Limb (tissue), 2 donors: ENCODE results near the gene DHRS12.
A peak's percentile ranks its signal among the peaks of the same experiment; 100 is the strongest.
"Not testable (repeated sequence)": the region's sequence is repeated elsewhere in the genome, so short reads cannot be mapped to it uniquely, and the experiment has no call there.

ENCODE experiments used
- DNase-seq, 2 donors: peaks; one replicate each; pipeline ENCODE4 v3.0.0-alpha.2; 2016; ENCODE audit errors: extremely low spot score in 2 of 2

The DHRS12 gene

DNA sequence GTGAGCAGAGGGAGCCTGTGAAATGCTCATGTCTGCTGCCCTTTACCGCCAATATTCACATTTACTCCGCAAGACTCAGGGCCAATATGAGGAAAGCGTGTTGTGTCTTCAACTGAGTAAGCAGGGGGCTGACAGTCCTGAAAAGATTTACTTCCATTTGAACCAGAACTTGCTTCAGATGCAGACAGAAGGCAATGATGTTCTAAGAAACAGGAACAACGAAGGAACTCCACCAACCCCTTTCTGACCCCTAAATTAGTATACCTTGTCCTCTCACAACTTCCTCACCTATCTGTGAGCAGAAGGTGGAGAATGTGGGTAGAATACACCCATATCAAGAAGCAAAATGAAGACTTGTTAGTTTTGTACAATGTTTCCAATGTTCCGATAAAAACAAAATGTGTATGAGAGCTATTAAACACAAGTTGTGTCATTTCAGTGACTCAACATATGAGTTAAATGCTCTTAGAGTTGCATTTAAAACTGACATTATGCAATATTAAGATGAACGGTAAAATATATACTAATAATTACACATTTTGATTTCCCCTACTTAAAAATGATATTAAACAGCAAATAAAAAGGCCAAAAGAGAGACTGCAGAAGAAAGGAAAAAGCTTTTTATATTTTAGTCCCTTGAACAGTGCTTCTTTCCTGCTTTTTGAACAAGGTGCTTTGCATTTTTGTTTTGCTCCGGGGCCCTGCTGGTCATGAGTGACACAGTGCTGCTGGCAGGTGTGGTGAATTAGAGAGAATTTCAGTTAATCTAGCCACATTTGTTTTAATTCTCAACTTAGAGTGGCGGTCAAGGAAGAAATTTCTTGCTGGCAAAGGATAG lies 25.0 kb upstream of the DHRS12 start:
- DNase-seq: no peak

DNA sequence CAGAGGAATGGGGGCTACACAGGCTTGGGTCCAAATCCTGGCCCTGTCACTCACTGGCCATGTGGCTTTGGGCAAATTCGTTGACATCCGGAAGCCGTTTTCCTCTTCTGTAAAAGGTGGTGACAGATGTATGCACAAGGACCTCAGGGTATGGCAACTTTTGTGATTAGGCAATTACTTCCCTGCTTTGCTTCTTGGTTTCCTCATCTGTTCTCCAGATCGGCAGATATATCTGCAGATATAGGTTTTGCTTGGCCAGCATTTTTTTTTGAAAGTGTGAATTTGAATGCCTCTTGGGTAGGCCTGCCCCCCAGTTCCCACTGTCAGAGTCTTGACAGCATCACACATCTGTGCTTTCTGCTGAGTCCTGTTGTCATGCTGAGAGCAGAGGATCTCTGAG lies 23.3 kb upstream of the DHRS12 start:
- DNase-seq: no peak

DNA sequence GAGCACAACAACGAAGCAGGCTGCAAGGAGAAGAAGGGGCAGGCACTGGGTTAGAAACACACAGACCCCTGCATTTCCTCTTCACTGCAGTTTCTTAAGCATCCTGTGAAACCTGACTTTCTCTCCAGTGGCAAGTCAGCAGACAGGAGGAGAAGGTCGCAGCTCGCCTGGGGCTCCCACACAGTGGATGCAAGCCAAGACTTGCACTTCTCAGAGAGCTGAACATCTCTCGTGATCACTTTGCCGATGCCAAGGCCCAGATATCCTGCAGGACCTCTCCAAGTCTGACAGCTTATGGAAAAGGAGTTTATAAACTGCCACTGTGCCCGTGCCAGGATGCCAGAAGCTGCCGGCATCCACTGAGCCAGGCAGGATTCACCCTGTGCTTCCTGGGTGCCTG lies 22.6 kb upstream of the DHRS12 start:
- no peak for DNase-seq

DNA sequence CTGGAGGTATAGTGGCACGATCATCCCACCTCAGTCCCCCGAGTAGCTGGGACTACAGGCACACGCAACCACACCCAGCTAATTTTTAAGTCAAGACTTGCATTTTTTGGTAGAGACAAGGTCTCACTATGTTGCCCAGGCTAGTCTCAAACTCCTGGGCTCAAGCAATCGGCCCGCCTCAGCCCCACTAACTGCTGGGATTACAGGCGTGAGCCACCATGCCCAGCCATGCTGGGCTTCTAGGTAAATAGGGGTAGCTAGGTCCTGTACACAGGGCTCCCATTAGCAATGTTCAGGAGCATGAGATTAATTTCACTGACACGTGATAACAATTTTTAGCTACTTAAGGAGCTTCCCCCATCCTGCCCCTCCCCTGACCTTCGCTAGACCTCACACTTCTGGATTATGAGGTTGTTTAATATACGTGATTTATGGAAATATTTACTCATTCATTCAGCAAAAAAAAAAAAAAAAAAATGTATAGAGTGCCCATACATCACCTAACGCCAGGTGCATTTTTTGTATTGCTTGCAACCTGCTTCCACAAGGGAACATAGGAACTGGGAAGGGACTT lies 21.8 kb upstream of the DHRS12 start:
- DNase-seq: no peak

DNA sequence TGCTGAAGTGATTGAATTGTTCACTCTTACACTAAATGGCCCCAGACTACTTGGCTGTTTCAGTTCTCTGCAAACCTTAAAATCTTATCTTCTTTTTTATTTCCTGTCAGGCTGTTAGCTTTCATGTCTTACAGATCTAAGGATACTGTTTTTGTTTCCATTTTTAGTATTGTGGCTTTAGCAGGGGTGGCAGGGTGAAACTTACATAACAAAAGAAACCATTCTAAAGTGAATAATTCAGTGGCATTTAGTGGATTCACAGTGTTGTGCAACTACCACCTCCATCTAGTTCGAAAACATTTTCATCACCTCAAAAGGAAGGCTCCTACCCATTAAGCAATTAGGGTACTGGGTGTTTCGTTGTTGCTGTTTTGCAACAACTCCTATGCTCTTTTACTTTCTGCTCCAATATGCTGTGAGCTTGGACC lies 21.2 kb upstream of the DHRS12 start:
- DNase-seq: no peak

DNA sequence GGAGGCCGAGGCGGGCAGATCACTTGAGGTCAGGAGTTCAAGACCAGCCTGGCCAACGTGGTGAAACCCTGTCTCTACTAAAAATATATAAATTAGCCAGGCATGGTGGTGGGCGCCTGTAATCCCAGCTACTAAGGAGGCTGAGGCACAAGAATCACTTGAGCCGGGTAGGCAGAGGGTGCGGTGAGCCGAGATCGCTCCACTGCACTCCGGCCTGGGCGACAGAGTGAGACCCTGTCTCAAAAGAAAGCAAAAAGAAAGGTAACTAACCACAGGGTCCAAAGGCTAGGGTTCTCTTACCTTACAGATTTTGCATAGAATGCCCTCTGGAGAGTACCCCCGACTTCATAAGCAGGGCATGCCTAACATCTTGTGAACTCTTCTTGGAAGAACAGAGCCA lies 20.7 kb upstream of the DHRS12 start:
- not testable (repeated sequence) for DNase-seq

DNA sequence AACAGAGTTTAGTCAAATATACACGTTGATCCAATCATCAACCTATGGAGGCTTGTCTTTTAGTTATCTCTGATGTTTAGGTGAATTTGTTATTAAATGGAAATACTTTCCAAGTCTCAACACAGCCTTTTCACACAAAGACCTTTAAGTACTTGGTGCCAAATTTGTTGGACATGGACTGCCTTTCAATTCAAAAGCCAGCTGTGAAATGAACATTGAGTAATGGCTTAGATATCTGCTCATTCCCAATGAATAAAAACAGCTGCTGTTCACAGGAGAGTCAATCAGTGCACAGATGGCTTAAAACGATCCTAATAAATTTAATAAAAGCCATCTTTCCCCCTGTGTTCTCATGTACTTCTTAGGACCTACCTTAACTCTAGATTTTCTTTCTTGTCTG lies 19.9 kb upstream of the DHRS12 start:
- peak in 1 of 2 donors; percentile 62 for DNase-seq

DNA sequence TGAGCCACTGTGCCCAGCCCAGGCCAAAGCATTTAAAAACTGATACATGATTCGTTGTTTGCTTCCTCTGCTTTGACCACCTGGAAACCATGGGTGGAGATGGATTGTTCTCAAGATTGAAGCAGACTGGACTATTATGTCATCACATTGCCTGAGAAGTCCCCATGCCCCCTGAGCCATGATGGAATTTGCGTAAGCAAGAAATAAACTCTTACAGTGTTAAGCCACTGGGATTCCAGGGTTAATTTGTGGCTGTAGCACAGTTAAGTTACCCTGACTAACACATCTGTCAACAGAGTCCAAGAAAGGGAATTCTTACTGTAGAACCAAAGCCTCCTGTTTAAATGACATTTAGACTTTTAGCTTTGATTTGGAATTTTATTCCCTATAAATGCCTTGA lies 19.4 kb upstream of the DHRS12 start:
- DNase-seq: no peak

DNA sequence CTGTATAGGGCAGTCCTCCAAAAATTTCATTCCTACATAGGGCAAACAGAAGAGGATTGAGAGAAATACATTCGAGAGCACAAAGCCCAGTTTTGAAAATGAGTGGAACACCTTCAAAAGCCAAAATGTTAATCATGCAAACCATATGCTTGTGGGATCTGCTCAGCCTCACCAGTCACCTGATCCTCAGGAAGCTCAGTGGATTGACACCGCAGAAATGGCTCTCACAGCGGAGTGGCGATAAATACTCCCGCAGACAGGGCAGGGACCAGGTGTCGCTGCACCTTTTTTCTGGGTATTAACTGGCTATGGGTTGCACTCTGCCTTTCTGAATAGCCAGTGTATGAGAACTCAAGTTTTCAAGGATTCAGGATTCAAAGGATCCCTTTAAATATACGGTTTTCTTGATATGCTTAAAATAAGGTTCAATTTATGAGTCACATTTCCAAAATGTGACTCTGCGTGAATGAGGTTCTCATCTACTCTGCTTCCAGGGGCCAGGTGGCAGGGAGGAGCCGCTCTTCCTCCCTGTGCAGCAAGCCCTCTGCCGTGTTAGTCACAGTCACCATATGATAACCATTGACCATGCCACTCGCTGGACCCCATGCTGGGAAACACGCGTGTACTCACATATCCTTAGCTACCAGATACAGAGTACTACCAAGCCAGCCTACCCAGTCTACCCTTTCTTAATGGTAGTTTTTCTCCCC lies 18.3 kb upstream of the DHRS12 start:
- DNase-seq: no peak

DNA sequence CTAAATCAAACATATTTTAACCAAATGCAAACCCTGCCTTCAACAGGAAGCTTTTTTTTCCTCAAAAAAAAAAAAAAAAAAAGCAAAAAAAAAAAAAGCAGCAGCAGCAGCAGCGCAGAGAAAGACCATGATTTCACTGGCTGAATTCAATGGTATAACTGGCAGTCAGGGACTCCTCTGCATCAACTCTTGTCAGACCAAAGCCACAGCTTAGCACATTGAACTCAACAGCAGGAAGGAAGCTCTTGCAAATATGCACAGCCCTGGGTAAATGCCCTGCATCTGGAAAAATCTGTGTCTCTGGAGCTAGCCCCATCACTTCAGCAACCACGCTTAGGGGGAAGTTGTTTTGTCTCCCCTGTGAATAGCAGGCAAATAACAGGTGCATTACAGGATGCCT lies 17.6 kb upstream of the DHRS12 start:
- DNase-seq: no peak

DNA sequence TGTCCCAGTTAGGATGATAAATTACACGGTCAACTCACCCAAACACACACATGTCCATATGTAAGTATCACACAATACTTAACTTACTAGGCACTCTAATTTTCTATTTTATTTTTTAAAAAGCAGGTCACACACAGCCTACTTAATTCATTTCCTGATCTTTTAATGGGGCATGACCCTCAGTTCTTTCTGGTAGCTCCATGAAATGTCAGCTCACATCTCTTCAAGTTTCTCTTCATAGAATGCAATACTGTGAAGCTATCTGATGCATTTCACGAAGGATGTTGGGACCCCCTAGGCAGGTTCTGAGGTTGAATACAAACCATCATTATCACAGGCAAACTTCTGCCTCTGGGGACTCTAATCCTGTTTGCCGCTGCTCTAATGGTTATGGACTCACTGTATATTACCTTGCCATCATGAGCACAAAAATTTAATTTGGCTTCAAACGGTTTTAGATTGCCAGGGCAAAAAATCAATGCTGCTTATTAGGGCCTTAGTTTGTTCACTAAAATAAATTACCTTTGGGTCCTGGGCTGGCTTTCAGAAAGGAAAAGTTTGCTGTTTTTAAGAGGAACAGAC lies 16.1 kb upstream of the DHRS12 start:
- no peak for DNase-seq

DNA sequence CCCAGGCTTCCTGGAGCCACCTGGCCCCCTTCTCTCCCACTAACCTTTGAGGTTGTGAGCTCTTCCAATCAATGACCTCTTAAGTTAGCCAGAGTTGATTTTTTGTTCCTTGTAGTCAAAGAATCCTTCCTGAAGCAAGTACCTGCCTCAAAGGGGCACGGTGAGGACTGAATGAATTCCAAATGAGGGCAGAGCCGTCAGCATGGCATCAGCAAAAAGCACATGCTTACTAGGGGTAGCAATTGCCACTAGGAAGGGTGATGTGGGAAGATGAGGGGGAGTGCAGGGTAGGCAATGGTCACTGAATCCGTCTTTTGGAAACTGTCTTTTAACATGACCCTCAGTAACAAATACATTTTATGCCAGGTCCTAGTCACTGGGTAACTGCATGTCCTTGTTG lies 15.6 kb upstream of the DHRS12 start:
- DNase-seq: no peak

DNA sequence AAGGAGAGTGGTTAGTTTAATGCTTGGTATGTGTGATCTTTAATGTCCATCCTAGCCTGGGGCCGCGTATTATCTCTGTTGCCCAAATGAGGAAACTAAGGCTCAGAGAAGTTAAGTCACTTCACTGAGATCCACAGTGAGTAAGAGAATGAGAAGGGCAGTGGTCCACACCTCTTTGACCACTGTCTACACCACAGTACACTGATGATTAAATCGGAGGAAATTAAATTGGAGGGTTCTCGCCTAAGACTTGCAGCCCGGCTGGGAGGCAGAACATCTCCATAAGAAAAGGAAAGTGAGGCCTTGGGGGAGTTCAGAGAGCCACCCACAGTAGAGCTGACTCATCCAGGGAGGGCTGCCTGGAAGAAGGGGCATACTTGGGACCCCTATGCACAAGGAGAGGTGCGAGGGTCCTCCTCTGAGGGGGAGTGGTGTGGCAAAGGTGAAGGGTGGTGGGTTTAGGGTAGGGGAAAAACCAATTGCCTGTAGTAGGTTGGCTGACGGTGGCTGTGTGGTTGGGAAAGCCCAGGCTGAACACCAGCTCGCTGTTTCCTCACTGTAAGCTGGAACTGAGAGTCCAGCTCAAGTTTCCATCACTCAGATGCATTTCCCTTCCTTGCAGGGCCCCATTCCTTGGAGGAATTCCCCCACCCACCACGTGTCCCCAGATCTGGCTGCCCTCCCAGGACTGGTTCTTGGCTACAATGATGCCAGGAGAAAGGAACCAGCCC lies 15.0 kb upstream of the DHRS12 start:
- DNase-seq: no peak

DNA sequence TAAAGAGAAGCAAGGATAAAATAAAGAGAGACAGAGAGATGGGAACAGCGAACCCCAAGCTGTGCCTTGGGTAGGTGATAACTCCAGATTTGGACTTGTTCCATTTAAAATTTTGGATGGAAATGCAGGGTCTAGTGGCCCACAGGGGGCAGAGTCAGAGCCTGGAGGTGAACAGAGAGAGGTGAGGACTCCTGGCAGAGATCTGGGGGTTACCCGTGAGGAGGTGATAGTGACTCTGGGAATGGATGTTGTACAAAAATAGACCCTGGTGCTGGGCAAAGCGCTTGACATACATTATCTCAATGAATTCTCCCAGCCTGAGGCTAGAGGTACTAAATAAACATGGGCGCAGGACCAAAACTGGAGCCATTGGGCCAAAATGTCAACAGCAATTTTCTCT lies 14.3 kb upstream of the DHRS12 start:
- no peak for DNase-seq

DNA sequence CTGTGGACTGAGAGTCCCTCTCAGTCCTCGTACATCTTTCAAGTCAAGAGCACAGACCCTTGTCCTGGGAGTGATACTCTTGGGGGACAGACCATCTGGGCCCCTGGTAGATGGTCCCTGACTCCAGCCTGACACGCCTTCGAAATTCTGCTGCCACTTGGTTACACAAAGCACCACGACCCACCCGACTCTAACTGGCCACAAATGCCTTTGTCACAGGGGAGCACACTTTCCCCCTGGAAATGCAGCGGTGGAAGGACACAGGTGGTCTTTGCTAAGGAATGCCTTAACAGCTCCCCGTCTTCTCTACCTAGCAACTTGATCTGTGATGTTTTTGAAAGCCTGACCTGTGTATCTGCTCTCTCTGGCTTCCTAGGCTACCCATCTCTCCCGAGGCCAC lies 13.8 kb upstream of the DHRS12 start:
- no peak for DNase-seq

DNA sequence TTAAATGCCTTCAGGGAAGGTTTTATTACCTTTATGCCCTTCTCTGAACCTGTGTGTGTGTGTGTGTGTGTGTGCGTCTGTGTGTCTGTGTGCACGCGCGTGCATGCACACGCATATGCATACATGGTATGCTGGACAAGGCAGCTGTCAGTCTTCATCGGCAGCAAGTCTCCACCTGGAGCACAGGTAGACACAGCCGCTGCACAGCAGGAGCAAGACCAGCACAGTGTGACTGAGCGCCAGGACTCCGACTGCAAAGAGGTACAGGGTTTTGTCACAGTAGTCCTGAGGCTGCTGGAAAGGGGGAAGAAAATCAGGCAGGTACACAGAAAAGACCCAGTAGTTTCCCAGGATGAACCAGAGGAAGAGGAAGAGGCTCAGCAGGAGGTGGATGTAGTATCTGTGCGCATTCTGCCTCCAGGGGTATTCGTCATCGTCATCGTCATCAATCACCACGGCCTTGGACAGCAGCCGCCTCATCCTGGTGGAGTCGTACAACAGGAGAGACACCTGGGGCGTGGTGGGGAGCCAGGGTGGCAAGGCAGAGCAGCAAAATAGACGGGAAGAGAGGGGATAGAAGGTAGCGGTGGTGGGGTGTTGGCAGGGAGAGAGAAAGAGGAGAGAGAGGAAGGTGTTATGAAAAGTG lies 12.8 kb upstream of the DHRS12 start:
- no peak for DNase-seq

DNA sequence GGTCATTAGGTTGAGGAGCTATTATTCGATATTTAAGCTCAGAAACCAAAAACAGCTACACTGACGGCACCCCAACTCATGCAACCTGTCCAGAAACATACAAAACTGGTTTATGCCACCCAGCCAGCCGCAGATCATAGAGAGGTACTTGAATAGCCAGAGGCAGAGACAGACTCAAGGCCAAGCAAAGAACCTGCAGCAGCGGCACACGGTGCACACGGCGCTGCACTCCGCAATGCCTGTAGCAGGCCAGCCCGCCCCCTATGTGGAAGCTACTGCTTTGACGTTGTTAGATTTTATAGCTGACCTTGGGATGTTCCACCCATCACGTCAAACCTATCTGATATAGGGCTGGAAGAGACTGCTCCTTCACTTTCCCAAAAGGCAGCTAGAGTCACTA lies 11.9 kb upstream of the DHRS12 start:
- DNase-seq: no peak

DNA sequence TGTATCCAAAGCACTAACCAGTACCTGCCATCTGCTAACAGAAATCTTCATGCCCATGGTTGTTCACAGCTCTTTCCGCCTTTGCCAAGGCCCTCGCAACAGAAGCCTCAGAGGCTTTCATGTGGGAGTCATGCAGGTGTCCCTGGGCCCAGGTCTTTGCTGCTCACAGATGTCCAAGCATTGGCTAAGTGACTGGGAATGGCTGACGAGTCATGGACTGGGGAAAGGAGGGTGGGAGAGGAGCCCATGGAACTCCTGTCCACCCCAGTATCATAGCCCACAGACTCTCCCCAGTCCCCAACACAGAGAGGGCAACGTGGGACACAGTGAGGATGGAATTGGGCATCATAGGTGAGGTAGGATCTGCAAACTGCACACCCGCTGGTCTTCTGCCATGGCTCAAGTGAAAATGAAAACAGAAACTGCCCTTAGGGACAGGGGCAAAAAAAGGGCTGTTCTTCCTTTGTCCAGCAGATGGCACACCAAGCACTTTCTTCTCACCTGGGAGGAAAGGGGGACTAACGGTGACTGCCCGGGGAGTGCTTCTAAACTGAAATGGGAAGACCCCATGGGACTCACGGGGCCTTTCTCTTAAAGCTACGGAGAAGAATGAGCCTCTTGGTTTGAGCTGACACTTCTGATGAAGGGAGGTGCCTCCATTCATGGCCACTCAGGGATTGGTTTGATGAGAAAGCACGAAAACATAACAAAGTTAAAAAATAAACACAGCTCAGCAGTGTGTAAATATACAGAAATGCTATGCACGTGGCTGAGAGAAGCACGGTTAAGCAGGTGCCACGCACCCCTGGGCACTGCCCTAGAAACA lies 11.1 kb upstream of the DHRS12 start:
- peak in 1 of 2 donors; percentile 66 for DNase-seq

DNA sequence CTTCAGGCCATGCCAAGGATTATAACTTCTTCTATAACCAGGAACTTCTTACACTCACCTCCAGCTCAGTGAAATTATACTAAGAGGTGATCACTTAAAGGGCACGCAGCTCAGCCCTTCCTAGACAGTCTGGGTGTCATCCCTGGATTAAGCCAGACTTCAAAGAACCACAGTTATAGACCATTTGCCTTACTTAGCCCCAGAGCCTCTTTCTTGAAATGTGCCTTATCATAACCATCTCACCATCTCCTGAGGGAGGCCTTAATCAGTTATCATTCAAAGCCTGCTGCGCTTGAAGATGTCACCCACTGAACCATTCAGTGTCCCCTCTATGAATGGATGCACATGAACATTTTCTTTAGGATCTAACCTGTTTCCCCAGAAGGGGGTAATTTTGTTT lies 10.1 kb upstream of the DHRS12 start:
- no peak for DNase-seq

DNA sequence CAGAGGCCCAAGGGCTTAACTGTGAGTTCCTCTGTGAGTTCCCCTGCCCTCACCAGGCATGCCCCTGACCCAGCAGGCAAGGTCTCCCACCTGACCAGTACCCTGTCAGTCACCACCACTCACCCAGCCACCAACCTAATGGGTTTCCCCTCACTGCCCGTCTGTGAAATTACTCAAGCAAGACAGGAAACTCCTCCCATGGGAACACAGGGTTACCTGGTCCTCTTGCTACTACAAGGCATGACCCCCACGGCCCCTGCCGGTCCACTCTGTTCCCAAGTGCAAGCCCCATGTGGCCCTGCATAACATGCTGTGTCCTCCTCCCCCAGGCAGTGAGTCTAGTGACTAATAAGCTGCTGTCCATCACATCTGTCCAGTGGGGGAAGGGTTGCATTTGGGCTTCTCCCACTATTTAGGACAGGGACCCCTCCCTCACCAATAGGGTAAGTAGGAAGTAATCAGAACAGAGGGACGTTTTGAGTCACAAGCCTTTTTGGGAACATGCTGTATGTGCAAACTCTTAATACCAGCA lies 8.0 kb upstream of the DHRS12 start:
- no peak for DNase-seq
